ENCODE results near the gene GALNT13. TPM values are rescaled to one million over a fixed set of nuclear protein-coding genes. Genes with fewer than 3 reads are reported as not detected.

The GALNT13 gene
- total and polyA plus RNA-seq, 2 donors from 2014 or later: 0.57 TPM; not detected in 1

GRCh38 chr2:154092571-154092970 lies 220.8 kb downstream of the GALNT13 start:
- no peak overlapping the region for H3K4me3 ChIP-seq (ENCODE audit: low read length in 3 of 3)
- DNase-seq (no peak), FAIRE-seq (no peak)
- TF ChIP-seq CTCF (IDR thresholded peaks at IDR 0.05; ENCODE audit: borderline replicate concordance, extremely low read depth, insufficient read depth): no peak
- intact Hi-C loops (cut with DNase I): no loop called here
- H3K27ac ChIP-seq (ENCODE audit: low read depth in 2 of 2, low read length in 2 of 2): no peak overlapping the region
- H3K9me3 ChIP-seq (ENCODE audit: control insufficient read depth in 2 of 3, insufficient read depth in 1 of 3, low read length in 3 of 3): no peaks in the 10 kb centered on the region
- H3K27me3 ChIP-seq (ENCODE audit: control insufficient read depth, insufficient read depth, low read length): no peaks in the 10 kb centered on the region
- H3K36me3 ChIP-seq (ENCODE audit: control insufficient read depth in 2 of 3, insufficient read depth in 3 of 3, low read length in 3 of 3): no peaks in the 10 kb centered on the region
- no peak overlapping the region for H3K9ac ChIP-seq (ENCODE audit: low read length in 3 of 3)
- H3K4me1 ChIP-seq (ENCODE audit: control insufficient read depth in 2 of 3, insufficient read depth in 2 of 3, low read depth in 1 of 3, low read length in 3 of 3): no peaks in the 10 kb centered on the region

GRCh38 chr2:154093856-154094255 lies 222.1 kb downstream of the GALNT13 start:
- TF ChIP-seq CTCF (IDR thresholded peaks at IDR 0.05; ENCODE audit: borderline replicate concordance, extremely low read depth, insufficient read depth): no peak
- H3K9me3 ChIP-seq (ENCODE audit: control insufficient read depth in 2 of 3, insufficient read depth in 1 of 3, low read length in 3 of 3): no peaks in the 10 kb centered on the region
- no peak for DNase-seq
- H3K4me1 ChIP-seq (ENCODE audit: control insufficient read depth in 2 of 3, insufficient read depth in 2 of 3, low read depth in 1 of 3, low read length in 3 of 3): no peaks in the 10 kb centered on the region
- no peaks in the 10 kb centered on the region for H3K36me3 ChIP-seq (ENCODE audit: control insufficient read depth in 2 of 3, insufficient read depth in 3 of 3, low read length in 3 of 3)
- intact Hi-C loops (cut with DNase I): no loop called here
- H3K27ac ChIP-seq (ENCODE audit: low read depth in 2 of 2, low read length in 2 of 2): no peak overlapping the region
- FAIRE-seq: no peak
- no peaks in the 10 kb centered on the region for H3K27me3 ChIP-seq (ENCODE audit: control insufficient read depth, insufficient read depth, low read length)
- no peak overlapping the region for H3K4me3 ChIP-seq (ENCODE audit: low read length in 3 of 3)
- H3K9ac ChIP-seq (ENCODE audit: low read length in 3 of 3): no peak overlapping the region

- no peaks in the 10 kb centered on the region for H3K27me3 ChIP-seq (ENCODE audit: control insufficient read depth, insufficient read depth, low read length)
- no peak for FAIRE-seq
- H3K36me3 ChIP-seq (ENCODE audit: control insufficient read depth in 2 of 3, insufficient read depth in 3 of 3, low read length in 3 of 3): no peaks in the 10 kb centered on the region
- intact Hi-C loops (cut with DNase I): no loop called here
- no peaks in the 10 kb centered on the region for H3K9me3 ChIP-seq (ENCODE audit: control insufficient read depth in 2 of 3, insufficient read depth in 1 of 3, low read length in 3 of 3)
- H3K4me1 ChIP-seq (ENCODE audit: control insufficient read depth in 2 of 3, insufficient read depth in 2 of 3, low read depth in 1 of 3, low read length in 3 of 3): no peaks in the 10 kb centered on the region
- no peak overlapping the region for H3K4me3 ChIP-seq (ENCODE audit: low read length in 3 of 3)
- no peak overlapping the region for H3K27ac ChIP-seq (ENCODE audit: low read depth in 2 of 2, low read length in 2 of 2)
- no peak for TF ChIP-seq CTCF (IDR thresholded peaks at IDR 0.05; ENCODE audit: borderline replicate concordance, extremely low read depth, insufficient read depth)
- no peak overlapping the region for H3K9ac ChIP-seq (ENCODE audit: low read length in 3 of 3)
- no peak for DNase-seq
These were observed 226.2 kb downstream of the GALNT13 start for GRCh38 chr2:154097833-154098398.

GRCh38 chr2:154120706-154121105 lies 249.0 kb downstream of the GALNT13 start:
- FAIRE-seq: no peak
- Histone ChIP-seq H3K27me3 (ENCODE audit: control insufficient read depth, insufficient read depth, low read length) (no peaks in the 10 kb centered on the region), H3K4me1 (ENCODE audit: control insufficient read depth in 2 of 3, insufficient read depth in 2 of 3, low read depth in 1 of 3, low read length in 3 of 3) (no peaks in the 10 kb centered on the region), H3K27ac (ENCODE audit: low read depth in 2 of 2, low read length in 2 of 2) (no peak overlapping the region), H3K9me3 (ENCODE audit: control insufficient read depth in 2 of 3, insufficient read depth in 1 of 3, low read length in 3 of 3) (peaks cover 0 to 7% (median 0%) of the 10 kb centered on the region in 3 donors), H3K9ac (ENCODE audit: low read length in 3 of 3) (no peak overlapping the region), H3K4me3 (ENCODE audit: low read length in 3 of 3) (no peak overlapping the region), H3K36me3 (ENCODE audit: control insufficient read depth in 2 of 3, insufficient read depth in 3 of 3, low read length in 3 of 3) (no peaks in the 10 kb centered on the region)
- intact Hi-C loops (cut with DNase I): no loop called here
- TF ChIP-seq CTCF (IDR thresholded peaks at IDR 0.05; ENCODE audit: borderline replicate concordance, extremely low read depth, insufficient read depth): no peak
- no peak for DNase-seq
